ENCODE measurements around the gene C4orf33. TPM values are rescaled to one million over a fixed set of nuclear protein-coding genes. Genes with fewer than 3 reads are reported as not detected.
"Not testable (repeated sequence)": the region's sequence is repeated elsewhere in the genome, so short reads cannot be mapped to it uniquely, and the experiment has no call there.

The C4orf33 gene
- total RNA-seq, 1 donor from 2014 or later, result 6.6 TPM

GRCh38 chr4:129111919-129112318 lies 16.0 kb downstream of the C4orf33 start:
- TF ChIP-seq CTCF (IDR thresholded peaks at IDR 0.05; ENCODE audit: insufficient read depth, low read length, severe bottlenecking), result no peak
- FAIRE-seq (no peak), DNase-seq (ENCODE audit: low read depth) (no peak)
- Histone ChIP-seq H3K36me3 (ENCODE audit: control insufficient read depth, insufficient read depth, low read length) (no peaks in the 10 kb centered on the region), H3K27me3 (ENCODE audit: control insufficient read depth, insufficient read depth, low read length) (no peaks in the 10 kb centered on the region), H3K4me3 (ENCODE audit: low read depth, low read length) (no peak overlapping the region)

GRCh38 chr4:129113434-129113833 lies 17.5 kb downstream of the C4orf33 start:
- DNase-seq (ENCODE audit: low read depth), result no peak
- no peaks in the 10 kb centered on the region for H3K36me3 ChIP-seq (ENCODE audit: control insufficient read depth, insufficient read depth, low read length)
- H3K4me3 ChIP-seq (ENCODE audit: low read depth, low read length), result no peak overlapping the region
- TF ChIP-seq CTCF (IDR thresholded peaks at IDR 0.05; ENCODE audit: insufficient read depth, low read length, severe bottlenecking), result no peak
- no peak for FAIRE-seq
- H3K27me3 ChIP-seq (ENCODE audit: control insufficient read depth, insufficient read depth, low read length), result no peaks in the 10 kb centered on the region

GRCh38 chr4:129113919-129114318 lies 18.0 kb downstream of the C4orf33 start:
- Histone ChIP-seq H3K4me3 (ENCODE audit: low read depth, low read length) (no peak overlapping the region), H3K27me3 (ENCODE audit: control insufficient read depth, insufficient read depth, low read length) (no peaks in the 10 kb centered on the region), H3K36me3 (ENCODE audit: control insufficient read depth, insufficient read depth, low read length) (no peaks in the 10 kb centered on the region)
- DNase-seq (ENCODE audit: low read depth), result no peak
- FAIRE-seq, result peak; percentile 43
- TF ChIP-seq CTCF (IDR thresholded peaks at IDR 0.05; ENCODE audit: insufficient read depth, low read length, severe bottlenecking), result no peak

- H3K36me3 ChIP-seq (ENCODE audit: control insufficient read depth, insufficient read depth, low read length), result no peaks in the 10 kb centered on the region
- TF ChIP-seq CTCF (IDR thresholded peaks at IDR 0.05; ENCODE audit: insufficient read depth, low read length, severe bottlenecking), result no peak
- FAIRE-seq (no peak), DNase-seq (ENCODE audit: low read depth) (no peak)
- no peak overlapping the region for H3K4me3 ChIP-seq (ENCODE audit: low read depth, low read length)
- no peaks in the 10 kb centered on the region for H3K27me3 ChIP-seq (ENCODE audit: control insufficient read depth, insufficient read depth, low read length)
These were observed 21.8 kb downstream of the C4orf33 start for GRCh38 chr4:129117705-129118104.

- not testable (repeated sequence) for H3K27me3 ChIP-seq (ENCODE audit: control insufficient read depth, insufficient read depth, low read length); DNase-seq (ENCODE audit: low read depth); H3K4me3 ChIP-seq (ENCODE audit: low read depth, low read length); H3K36me3 ChIP-seq (ENCODE audit: control insufficient read depth, insufficient read depth, low read length); FAIRE-seq
These were observed 30.7 kb downstream of the C4orf33 start for GRCh38 chr4:129126614-129127013.

- no peak for TF ChIP-seq CTCF (IDR thresholded peaks at IDR 0.05; ENCODE audit: insufficient read depth, low read length, severe bottlenecking)
- FAIRE-seq (no peak), DNase-seq (ENCODE audit: low read depth) (no peak)
- Histone ChIP-seq H3K4me3 (ENCODE audit: low read depth, low read length) (no peak overlapping the region), H3K36me3 (ENCODE audit: control insufficient read depth, insufficient read depth, low read length) (no peaks in the 10 kb centered on the region), H3K27me3 (ENCODE audit: control insufficient read depth, insufficient read depth, low read length) (no peaks in the 10 kb centered on the region)
These were observed 33.2 kb downstream of the C4orf33 start for GRCh38 chr4:129129143-129129542.

Data from bronchial epithelial cell (primary cell).